GM12878 (cell line): ENCODE measurements around the gene PJA2. TPM values are rescaled to one million over a fixed set of nuclear protein-coding genes. Genes with fewer than 3 reads are reported as not detected.

Experiments used
- ATAC-seq: fragments of 200-7000 bp; cut with Tn5 transposase; 3 replicates; pipeline ENCODE4 v1.9.1; 2020; ENCODE audit warnings: mild to moderate bottlenecking, moderate library complexity
- BruUV-seq: library from RNA; stranded (reverse); fragments of 400-500 nt; replicated peaks from 2 replicates; lab custom pipeline; 2021; lab: Mats Ljungman, UMichigan
- CTCF ChIA-PET: fragments of 300-600 bp; sonication (Branson Sonifier 250); formaldehyde crosslinking; extraction: SDS; loops from one replicate; lab custom pipeline; 2021; ENCODE audit warnings: inconsistent platforms; lab: Yijun Ruan, JAX
- POLR2A ChIA-PET: fragments of 350-600 bp; formaldehyde crosslinking; extraction: SDS; loops from one replicate; lab custom pipeline; 2021; ENCODE audit warnings: inconsistent platforms; lab: Charles Lee
- RAD21 ChIA-PET: fragments of 300-600 bp; sonication (Branson Sonifier 250); formaldehyde crosslinking; loops from one replicate; lab custom pipeline; 2023; ENCODE audit warnings: antibody characterized with exemption; ENCODE audit not compliant: unreplicated experiment; lab: Charles Lee
- SMC1A ChIA-PET: fragments of 300-600 bp; sonication (Branson Sonifier 250); formaldehyde crosslinking; loops from one replicate; lab custom pipeline; 2023; ENCODE audit not compliant: unreplicated experiment, uncharacterized antibody; lab: Charles Lee
- DNase-seq: peaks from one replicate; pipeline ENCODE4 v3.0.0-alpha.2; 2011; ENCODE audit warnings: low read depth, low spot score
- FAIRE-seq: peaks from 3 replicates; lab custom pipeline; 2011; peaks lifted over from hg19 to GRCh38; lab: Jason Lieb, UNC
- H2AFZ ChIP-seq: 2 replicates; pipeline ENCODE4 v1.6.0; 2011; ENCODE audit warnings: low read depth, low read length, control low read depth; ENCODE audit not compliant: control insufficient read depth
- H3K27ac ChIP-seq: 2 replicates; pipeline ENCODE4 v1.5.1; 2011; ENCODE audit warnings: control low read depth; ENCODE audit not compliant: control insufficient read depth, insufficient read depth
- H3K27me3 ChIP-seq, 2 experiments: replicated peaks in 1 of 2; 2 replicates each; pipeline versions ENCODE4 v1.6.0 to v1.6.1; 2011; ENCODE audit warnings: low read length in 1 of 2; ENCODE audit not compliant: control insufficient read depth in 2 of 2, insufficient read depth in 2 of 2
- H3K36me3 ChIP-seq, 2 experiments: 2 replicates each; pipeline ENCODE4 v1.5.1; 2011; ENCODE audit warnings: low read length in 1 of 2; ENCODE audit not compliant: control insufficient read depth in 2 of 2, insufficient read depth in 2 of 2
- H3K4me1 ChIP-seq: 2 replicates; pipeline ENCODE4 v1.6.1; 2011; ENCODE audit warnings: mild to moderate bottlenecking, low read length, moderate library complexity, mixed read lengths; ENCODE audit not compliant: control insufficient read depth, insufficient read depth
- H3K4me2 ChIP-seq: 2 replicates; pipeline ENCODE4 v1.6.0; 2011; ENCODE audit warnings: control low read depth; ENCODE audit not compliant: control insufficient read depth, insufficient read depth
- H3K4me3 ChIP-seq: fragments of 200-600 bp; sonication (generic); 2 replicates; pipeline ENCODE4 v1.5.1; 2016
- H3K79me2 ChIP-seq: 2 replicates; pipeline ENCODE4 v1.6.0; 2011; ENCODE audit warnings: low read length; ENCODE audit not compliant: control insufficient read depth, insufficient read depth
- H3K9ac ChIP-seq: 2 replicates; pipeline ENCODE4 v1.8.0; 2011; ENCODE audit warnings: low read length, control low read depth, mixed read lengths; ENCODE audit not compliant: control insufficient read depth, insufficient read depth
- H3K9me3 ChIP-seq: replicated peaks from 3 replicates; pipeline ENCODE4 v1.5.1; 2011; ENCODE audit warnings: mild to moderate bottlenecking, low read length; ENCODE audit not compliant: control insufficient read depth, insufficient read depth
- H4K20me1 ChIP-seq: 2 replicates; pipeline ENCODE4 v1.6.0; 2011; ENCODE audit not compliant: control insufficient read depth, insufficient read depth
- CREM ChIP-seq: IDR thresholded peaks from 2 replicates; pipeline ENCODE4 v1.6.1; 2014; ENCODE audit warnings: antibody characterized with exemption, low read depth
- IRF3 ChIP-seq: fragments of 450-650 bp; IDR thresholded peaks from 2 replicates; pipeline ENCODE4 v1.6.1; 2014; ENCODE audit warnings: mild to moderate bottlenecking
- WGBS: methylation state at CpG from one replicate; pipeline ENCODE4 v1.1.6; 2016; ENCODE audit warnings: low lambda C conversion rate; ENCODE audit not compliant: insufficient replicate concordance, insufficient coverage; ENCODE audit errors: missing lambda C conversion rate; 5-methylcytosine and 5-hydroxymethylcytosine counted together
- in situ Hi-C: fragments of 300-500 bp; cut with MboI; formaldehyde crosslinking; loops from 9 replicates; pipeline ENCODE4 v1.14.3; 2018; ENCODE audit warnings: mixed read lengths
- intact Hi-C: fragments of 100-400 bp; cut with micrococcal nuclease; formaldehyde crosslinking; loops from one replicate; pipeline ENCODE4 v1.14.2; 2022; ENCODE audit not compliant: unreplicated experiment
- polyA plus RNA-seq, 11 experiments: library from polyadenylated mRNA; depleted of rRNA in 4 of 11; unstranded in 6 of 11; stranded (reverse) in 5 of 11; fragments of >200 nt; fragmentation: Nextera tagmentation in 4 of 11; fragmentation: Illumina TruSeq in 1 of 11; extraction: Ambion mirVana in 4 of 11; extraction: Trizol in 1 of 11; gene quantifications; 1 replicate in 1 of 11; 2 replicates in 10 of 11; pipeline versions ENCODE4 v1.2.1 to v1.2.3, GENCODE V29; 2011 to 2016; ENCODE audit warnings: inconsistent platforms in 2 of 11, missing spikeins in 2 of 11, low read depth in 1 of 11
- total RNA-seq, 4 experiments: library from RNA; depleted of rRNA in 3 of 4; stranded (reverse); fragments of >200 nt in 3 of 4; fragmentation: Illumina TruSeq in 1 of 4; extraction: Trizol in 1 of 4; gene quantifications; 2 replicates each; pipeline versions ENCODE4 v1.2.1 to v1.2.3, GENCODE V29; 2013 to 2021
- TF ChIP-seq, protein P1 (sequence below): fragments of 450-650 bp; formaldehyde crosslinking; IDR thresholded peaks from 2 replicates; pipeline ENCODE4 v1.4.0; 2020; ENCODE audit warnings: mild to moderate bottlenecking, moderate library complexity

Gene PJA2
- total and polyA plus RNA-seq, 10 of the 15 experiments (the other 5 are each of a cell fraction or from before 2014, with no cell fraction given) = 27.8 to 93.4 (median 47.8) TPM

- no peak for FAIRE-seq
- H3K79me2 ChIP-seq = no peaks in the 10 kb centered on the region
- H3K4me3 ChIP-seq = no peak overlapping the region
- TF ChIP-seq, protein P1, sequence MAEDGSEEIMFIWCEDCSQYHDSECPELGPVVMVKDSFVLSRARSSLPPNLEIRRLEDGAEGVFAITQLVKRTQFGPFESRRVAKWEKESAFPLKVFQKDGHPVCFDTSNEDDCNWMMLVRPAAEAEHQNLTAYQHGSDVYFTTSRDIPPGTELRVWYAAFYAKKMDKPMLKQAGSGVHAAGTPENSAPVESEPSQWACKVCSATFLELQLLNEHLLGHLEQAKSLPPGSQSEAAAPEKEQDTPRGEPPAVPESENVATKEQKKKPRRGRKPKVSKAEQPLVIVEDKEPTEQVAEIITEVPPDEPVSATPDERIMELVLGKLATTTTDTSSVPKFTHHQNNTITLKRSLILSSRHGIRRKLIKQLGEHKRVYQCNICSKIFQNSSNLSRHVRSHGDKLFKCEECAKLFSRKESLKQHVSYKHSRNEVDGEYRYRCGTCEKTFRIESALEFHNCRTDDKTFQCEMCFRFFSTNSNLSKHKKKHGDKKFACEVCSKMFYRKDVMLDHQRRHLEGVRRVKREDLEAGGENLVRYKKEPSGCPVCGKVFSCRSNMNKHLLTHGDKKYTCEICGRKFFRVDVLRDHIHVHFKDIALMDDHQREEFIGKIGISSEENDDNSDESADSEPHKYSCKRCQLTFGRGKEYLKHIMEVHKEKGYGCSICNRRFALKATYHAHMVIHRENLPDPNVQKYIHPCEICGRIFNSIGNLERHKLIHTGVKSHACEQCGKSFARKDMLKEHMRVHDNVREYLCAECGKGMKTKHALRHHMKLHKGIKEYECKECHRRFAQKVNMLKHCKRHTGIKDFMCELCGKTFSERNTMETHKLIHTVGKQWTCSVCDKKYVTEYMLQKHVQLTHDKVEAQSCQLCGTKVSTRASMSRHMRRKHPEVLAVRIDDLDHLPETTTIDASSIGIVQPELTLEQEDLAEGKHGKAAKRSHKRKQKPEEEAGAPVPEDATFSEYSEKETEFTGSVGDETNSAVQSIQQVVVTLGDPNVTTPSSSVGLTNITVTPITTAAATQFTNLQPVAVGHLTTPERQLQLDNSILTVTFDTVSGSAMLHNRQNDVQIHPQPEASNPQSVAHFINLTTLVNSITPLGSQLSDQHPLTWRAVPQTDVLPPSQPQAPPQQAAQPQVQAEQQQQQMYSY (CRISPR knock-in tag) = no peak
- no peak for TF ChIP-seq CREM
- TF ChIP-seq IRF3 = no peak
- ATAC-seq = no peak
- H3K36me3 ChIP-seq = no peaks in the 10 kb centered on the region
- no peak overlapping the region for H3K9ac ChIP-seq
- CTCF ChIA-PET = no interaction called here
- intact Hi-C loops = no loop called here
- no peaks in the 10 kb centered on the region for H4K20me1 ChIP-seq
- SMC1A ChIA-PET = no interaction called here
- in situ Hi-C loops = no loop called here
- H2AFZ ChIP-seq = no peak overlapping the region
- DNase-seq = no peak
- no peaks in the 10 kb centered on the region for H3K9me3 ChIP-seq
- H3K4me1 ChIP-seq = no peaks in the 10 kb centered on the region
- no peak overlapping the region for H3K4me2 ChIP-seq
- WGBS = 42% methylated on average over 5 of the region's 5 CpGs
- POLR2A ChIA-PET = no interaction called here
- BruUV-seq = no TSS peak
- RAD21 ChIA-PET = no interaction called here
- H3K27ac ChIP-seq = no peak overlapping the region
- H3K27me3 ChIP-seq = no peaks in the 10 kb centered on the region
Observed at GRCh38 chr5:109309326-109310063, 100.3 kb downstream of the PJA2 start.
